Gastrocnemius medialis (tissue), 4 donors: Measurements from ENCODE around the gene PLXNA3. TPM values are rescaled to one million over a fixed set of nuclear protein-coding genes. Genes with fewer than 3 reads are reported as not detected.

Source experiments
- ATAC-seq, 2 donors: fragments of 150-250 bp; one replicate each; pipeline ENCODE4 v1.9.1; 2016
- DNase-seq, 2 donors: peaks; one replicate each; pipeline ENCODE4 v3.0.0-alpha.2; 2019
- H3K27ac ChIP-seq, 4 donors: fragments of 200-600 bp; sonication (generic); 1 replicate in 1 of 4; 2 replicates in 3 of 4; pipeline ENCODE4 v1.5.1; 2016 to 2018; ENCODE audit warnings: mild to moderate bottlenecking in 2 of 4, moderate library complexity in 1 of 4
- H3K27me3 ChIP-seq, 3 donors: fragments of 200-600 bp; sonication (generic) in 2 of 3; 1 replicate in 1 of 3; 2 replicates in 2 of 3; pipeline versions ENCODE4 v1.5.1 to v1.6.0; 2016 to 2019; ENCODE audit warnings: mild to moderate bottlenecking in 1 of 3, moderate library complexity in 1 of 3
- H3K36me3 ChIP-seq, 2 donors: fragments of 200-600 bp; sonication (generic) in 1 of 2; one replicate each; pipeline ENCODE4 v1.5.1; 2017 to 2018
- H3K4me1 ChIP-seq, 2 donors: fragments of 200-600 bp; sonication (generic) in 1 of 2; one replicate each; pipeline ENCODE4 v1.5.1; 2016 to 2017; ENCODE audit warnings: mild to moderate bottlenecking in 2 of 2
- H3K4me3 ChIP-seq, 4 donors: fragments of 200-600 bp; sonication (generic) in 3 of 4; 1 replicate in 1 of 4; 2 replicates in 3 of 4; pipeline ENCODE4 v1.5.1; 2016 to 2019; ENCODE audit warnings: mild to moderate bottlenecking in 2 of 4
- H3K9me3 ChIP-seq, 3 donors: fragments of 200-600 bp; sonication (generic) in 2 of 3; 1 replicate in 1 of 3; 2 replicates in 2 of 3; pipeline ENCODE4 v1.5.1; 2016 to 2019
- CTCF ChIP-seq, 5 experiments: fragments of 450-650 bp in 3 of 5; fragments of 200-600 bp in 2 of 5; sonication (generic) in 2 of 5; IDR thresholded peaks in 4 of 5; conservative IDR thresholded peaks in 1 of 5; 1 replicate in 4 of 5; 2 replicates in 1 of 5; pipeline ENCODE4 v1.5.1; 2016 to 2019; ENCODE audit warnings: antibody characterized with exemption in 5 of 5, mild to moderate bottlenecking in 3 of 5, moderate library complexity in 3 of 5
- POLR2A ChIP-seq, 2 donors: fragments of 450-650 bp; IDR thresholded peaks; one replicate each; pipeline ENCODE4 v1.6.1; 2017; ENCODE audit warnings: antibody characterized with exemption in 2 of 2, mild to moderate bottlenecking in 2 of 2, moderate library complexity in 2 of 2
- in situ Hi-C, 4 donors: fragments of 200-750 bp; cut with MboI; loops; one replicate each; pipeline versions ENCODE4 v1.15.0 to v1.8.0; 2017; ENCODE audit warnings: low sequenced_read_pairs in 4 of 4
- intact Hi-C: fragments of 100-400 bp; cut with DNase I; formaldehyde crosslinking; loops from one replicate; pipeline ENCODE4 v1.15.1; 2023; ENCODE audit warnings: low total_unique reads
- total RNA-seq, 4 donors: library from RNA; depleted of rRNA; stranded (reverse); fragments of >200 nt; gene quantifications; one replicate each; pipeline versions ENCODE4 v1.1.0 to v1.2.3, GENCODE V29; 2016

Gene PLXNA3
- total RNA-seq, 4 donors from 2014 or later, result 1.2 to 10.7 (median 2.8) TPM

GRCh38 chrX:154462396-154462795, 4.3 kb downstream of the PLXNA3 start:
- in situ Hi-C loops, result no loop called here
- no peak for DNase-seq
- TF ChIP-seq CTCF (IDR thresholded peaks at IDR 0.05 in 4 of 5, conservative IDR thresholded peaks at IDR 0.05 in 1 of 5) (no peak), POLR2A (IDR thresholded peaks at IDR 0.05) (no peak)
- Histone ChIP-seq H3K36me3 (no peaks in the 10 kb centered on the region), H3K4me3 (no peak overlapping the region), H3K27me3 (no peaks in the 10 kb centered on the region), H3K27ac (no peak overlapping the region), H3K9me3 (no peaks in the 10 kb centered on the region), H3K4me1 (no peaks in the 10 kb centered on the region)
- no peak for ATAC-seq
- intact Hi-C loops, result no loop called here

DNA sequence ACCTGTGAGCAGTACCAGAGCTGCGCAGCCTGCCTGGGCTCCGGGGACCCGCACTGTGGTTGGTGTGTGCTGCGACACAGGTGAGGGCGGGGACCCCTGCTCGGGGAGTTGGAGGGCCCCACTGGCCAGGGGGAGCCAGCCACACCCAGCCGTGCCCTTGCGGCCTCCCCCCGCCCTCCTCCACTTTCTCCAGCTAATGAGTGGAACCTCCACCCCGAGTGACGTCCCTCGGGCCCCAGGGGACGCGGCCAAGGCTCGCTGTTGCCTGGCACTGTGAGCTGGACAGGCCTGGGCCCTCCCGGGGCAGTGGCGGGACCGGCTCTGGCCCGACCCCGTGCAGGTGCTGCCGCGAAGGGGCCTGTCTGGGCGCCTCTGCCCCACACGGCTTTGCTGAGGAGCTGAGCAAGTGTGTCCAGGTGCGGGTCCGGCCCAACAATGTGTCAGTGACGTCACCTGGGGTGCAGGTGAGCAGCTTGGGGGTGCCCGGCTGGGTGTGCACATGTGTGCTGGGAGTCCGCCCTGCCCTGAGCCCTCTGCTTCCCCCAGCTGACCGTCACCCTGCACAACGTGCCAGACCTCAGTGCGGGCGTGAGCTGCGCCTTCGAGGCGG, 5.6 kb downstream of the PLXNA3 start:
- Histone ChIP-seq H3K9me3 (no peaks in the 10 kb centered on the region), H3K27ac (no peak overlapping the region), H3K4me1 (no peaks in the 10 kb centered on the region), H3K27me3 (no peaks in the 10 kb centered on the region), H3K4me3 (no peak overlapping the region), H3K36me3 (no peaks in the 10 kb centered on the region)
- DNase-seq, result no peak
- TF ChIP-seq POLR2A (IDR thresholded peaks at IDR 0.05) (no peak), CTCF (IDR thresholded peaks at IDR 0.05 in 4 of 5, conservative IDR thresholded peaks at IDR 0.05 in 1 of 5) (no peak)
- intact Hi-C loops (no loop called here), in situ Hi-C loops (no loop called here)
- ATAC-seq, result no peak

GRCh38 chrX:154464806-154465365, 6.8 kb downstream of the PLXNA3 start:
- Histone ChIP-seq H3K4me3 (no peak overlapping the region), H3K9me3 (no peaks in the 10 kb centered on the region), H3K4me1 (no peaks in the 10 kb centered on the region), H3K27ac (no peak overlapping the region), H3K36me3 (no peaks in the 10 kb centered on the region), H3K27me3 (no peaks in the 10 kb centered on the region)
- ATAC-seq (no peak), DNase-seq (no peak)
- in situ Hi-C loops, result no loop called here
- no peak for TF ChIP-seq POLR2A (IDR thresholded peaks at IDR 0.05)
- TF ChIP-seq CTCF (IDR thresholded peaks at IDR 0.05 in 4 of 5, conservative IDR thresholded peaks at IDR 0.05 in 1 of 5), result no peak
- intact Hi-C loops, result no loop called here

- Histone ChIP-seq H3K27me3 (no peaks in the 10 kb centered on the region), H3K4me1 (no peaks in the 10 kb centered on the region), H3K4me3 (no peak overlapping the region), H3K36me3 (no peaks in the 10 kb centered on the region), H3K9me3 (no peaks in the 10 kb centered on the region), H3K27ac (no peak overlapping the region)
- ATAC-seq, result no peak
- in situ Hi-C loops, result no loop called here
- TF ChIP-seq CTCF (IDR thresholded peaks at IDR 0.05 in 4 of 5, conservative IDR thresholded peaks at IDR 0.05 in 1 of 5), result no peak
- TF ChIP-seq POLR2A (IDR thresholded peaks at IDR 0.05), result no peak
- intact Hi-C loops, result no loop called here
- DNase-seq, result no peak
Measured at GRCh38 chrX:154465601-154466000, 7.5 kb downstream of the PLXNA3 start.

GRCh38 chrX:154466036-154466435, 8.0 kb downstream of the PLXNA3 start:
- intact Hi-C loops, result no loop called here
- DNase-seq (no peak), ATAC-seq (no peak)
- H3K4me1 ChIP-seq, result no peaks in the 10 kb centered on the region
- H3K4me3 ChIP-seq, result no peak overlapping the region
- TF ChIP-seq POLR2A (IDR thresholded peaks at IDR 0.05), result no peak
- no peak for TF ChIP-seq CTCF (IDR thresholded peaks at IDR 0.05 in 4 of 5, conservative IDR thresholded peaks at IDR 0.05 in 1 of 5)
- H3K27me3 ChIP-seq, result no peaks in the 10 kb centered on the region
- H3K27ac ChIP-seq, result no peak overlapping the region
- in situ Hi-C loops, result no loop called here
- H3K9me3 ChIP-seq, result no peaks in the 10 kb centered on the region
- no peaks in the 10 kb centered on the region for H3K36me3 ChIP-seq
